DMS114 treated with DMSO at 0.1 percent for 48 hours (cell line): ENCODE measurements around the gene RBM45.
"Not testable (repeated sequence)": the region's sequence is repeated elsewhere in the genome, so short reads cannot be mapped to it uniquely, and the experiment has no call there.

ENCODE experiments used
- DNase-seq: peaks from one replicate; lab custom pipeline; 2025; ENCODE audit not compliant: unreplicated experiment; lab: John Stamatoyannopoulos, UW

RBM45 gene, protein sequence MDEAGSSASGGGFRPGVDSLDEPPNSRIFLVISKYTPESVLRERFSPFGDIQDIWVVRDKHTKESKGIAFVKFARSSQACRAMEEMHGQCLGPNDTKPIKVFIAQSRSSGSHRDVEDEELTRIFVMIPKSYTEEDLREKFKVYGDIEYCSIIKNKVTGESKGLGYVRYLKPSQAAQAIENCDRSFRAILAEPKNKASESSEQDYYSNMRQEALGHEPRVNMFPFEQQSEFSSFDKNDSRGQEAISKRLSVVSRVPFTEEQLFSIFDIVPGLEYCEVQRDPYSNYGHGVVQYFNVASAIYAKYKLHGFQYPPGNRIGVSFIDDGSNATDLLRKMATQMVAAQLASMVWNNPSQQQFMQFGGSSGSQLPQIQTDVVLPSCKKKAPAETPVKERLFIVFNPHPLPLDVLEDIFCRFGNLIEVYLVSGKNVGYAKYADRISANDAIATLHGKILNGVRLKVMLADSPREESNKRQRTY

DNA sequence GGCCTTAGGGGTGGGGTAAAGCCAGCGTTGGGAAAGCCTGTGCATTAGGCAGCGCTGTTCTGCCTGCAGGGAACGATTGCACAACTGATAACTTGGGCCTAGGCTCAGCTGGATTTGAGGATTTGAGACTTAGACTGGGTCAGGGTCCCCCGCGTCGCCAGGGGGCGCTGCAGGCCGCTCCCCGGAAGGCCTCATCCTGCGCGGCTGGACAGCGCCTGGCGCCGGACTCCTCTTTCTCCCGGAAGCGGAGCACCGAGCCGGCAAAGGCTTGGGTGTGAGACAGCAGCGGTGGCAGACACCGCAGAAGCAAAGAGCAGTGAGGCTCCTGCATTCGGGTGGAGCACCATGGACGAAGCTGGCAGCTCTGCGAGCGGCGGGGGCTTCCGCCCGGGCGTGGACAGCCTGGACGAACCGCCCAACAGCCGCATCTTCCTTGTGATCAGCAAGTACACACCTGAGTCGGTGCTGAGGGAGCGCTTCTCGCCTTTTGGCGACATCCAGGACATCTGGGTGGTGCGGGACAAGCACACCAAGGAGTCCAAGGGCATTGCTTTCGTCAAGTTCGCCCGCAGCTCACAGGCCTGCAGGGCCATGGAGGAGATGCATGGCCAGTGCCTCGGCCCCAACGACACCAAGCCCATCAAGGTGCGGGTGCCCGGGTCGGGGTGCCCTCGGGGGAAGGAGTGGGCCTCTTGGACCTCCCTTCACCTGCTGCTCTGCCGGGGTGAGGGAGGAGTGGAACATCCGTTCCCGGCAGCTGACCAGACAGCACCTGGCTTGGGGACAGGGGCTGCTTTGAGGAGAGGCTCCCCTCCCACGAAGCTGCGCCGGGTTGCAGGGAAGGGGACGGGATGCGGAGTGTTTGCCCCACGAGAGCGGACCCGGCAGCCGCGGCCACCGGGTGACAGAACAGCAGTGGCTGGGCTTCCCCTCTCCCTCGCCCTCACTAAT lies at the start of gene RBM45:
Gene RBM45 (plus strand): TSS at position 236 of the 951 bp plus-strand sequence. CDS start 110 bp downstream, at position 346.
- peak; percentile 66 for DNase-seq

DNA sequence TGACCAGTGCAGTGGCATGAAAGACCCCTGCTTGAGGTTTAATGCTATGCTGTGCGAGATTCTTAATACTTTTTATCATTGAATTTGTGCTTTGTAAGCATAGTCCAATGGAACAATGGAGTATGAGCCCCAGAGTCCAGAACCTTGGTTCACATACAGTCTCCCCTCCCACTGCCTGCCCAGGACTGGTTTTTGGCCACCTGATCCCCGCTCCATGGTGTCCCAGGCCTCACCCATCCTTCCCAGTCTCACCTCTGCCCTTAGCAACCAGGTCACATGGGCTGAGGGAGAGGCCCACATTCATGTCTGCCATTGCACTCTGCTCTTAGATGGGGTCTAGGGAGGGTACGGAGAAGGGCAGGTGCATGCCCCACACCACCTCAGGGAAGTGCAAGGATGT lies 45.9 kb upstream of the RBM45 start:
- no peak for DNase-seq

DNA sequence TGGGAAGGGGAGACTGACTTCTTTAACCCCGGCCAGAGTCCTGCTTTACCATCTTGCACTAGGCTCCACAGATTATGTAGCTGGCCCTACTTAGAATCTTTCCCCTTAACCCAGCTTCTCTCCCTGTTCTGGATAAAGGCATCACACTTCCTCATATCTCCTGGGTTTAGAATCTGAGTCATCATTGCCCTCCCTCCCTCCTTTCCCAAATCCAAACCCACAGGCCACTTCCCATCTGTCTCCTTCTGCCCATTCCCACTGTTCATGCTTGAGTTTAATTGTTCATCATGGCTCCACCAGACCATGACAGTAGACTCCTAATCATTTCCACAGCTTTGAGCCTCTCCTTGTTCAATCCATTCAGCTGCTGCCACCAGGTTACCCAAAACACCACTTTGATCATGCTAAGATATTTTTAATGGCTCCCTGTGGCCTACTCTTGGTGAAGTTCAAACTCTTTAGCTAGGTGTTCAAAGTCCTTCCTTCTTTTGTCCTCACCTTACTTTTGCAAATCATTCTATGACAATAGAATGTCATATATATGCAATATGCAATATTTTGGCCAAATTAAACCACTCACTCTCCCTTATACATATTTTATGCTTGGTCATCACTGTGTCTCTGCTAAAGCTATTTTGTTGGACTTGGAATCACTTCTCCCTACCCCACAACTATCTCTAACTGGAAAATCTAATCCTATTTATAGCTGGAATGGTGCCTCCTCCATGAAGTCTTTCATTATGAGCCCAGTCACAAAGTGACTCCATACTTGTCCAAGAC lies 45.2 kb upstream of the RBM45 start:
- DNase-seq: no peak

DNA sequence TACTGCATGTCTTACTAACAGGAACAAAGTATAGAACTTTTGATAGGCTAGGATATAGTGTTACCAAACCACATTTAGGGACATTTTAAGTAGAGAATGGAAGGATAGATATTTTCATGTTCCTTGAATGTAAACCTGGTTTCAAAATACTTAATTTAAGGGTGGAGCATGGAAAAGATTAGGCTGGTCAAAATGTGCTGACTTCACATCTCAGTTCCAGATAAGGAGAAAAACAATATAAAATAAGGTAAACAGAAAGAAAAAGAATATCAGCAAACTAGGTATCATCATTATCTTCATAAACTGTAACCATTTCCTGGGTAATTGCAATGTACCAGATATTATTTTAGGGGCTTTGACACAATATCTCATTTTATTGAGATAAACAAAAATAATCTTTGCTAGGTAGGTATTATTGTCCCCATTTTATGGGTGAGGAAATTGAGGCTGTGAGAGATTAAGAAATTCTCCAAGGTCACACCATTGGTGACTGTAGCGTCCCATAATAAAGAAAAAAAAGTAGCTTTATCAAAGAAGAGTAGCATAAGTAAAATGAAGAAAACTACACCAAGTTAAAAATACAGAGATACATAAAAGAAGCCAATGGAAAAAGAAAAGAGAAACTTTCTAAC lies 43.3 kb upstream of the RBM45 start:
- no peak for DNase-seq

DNA sequence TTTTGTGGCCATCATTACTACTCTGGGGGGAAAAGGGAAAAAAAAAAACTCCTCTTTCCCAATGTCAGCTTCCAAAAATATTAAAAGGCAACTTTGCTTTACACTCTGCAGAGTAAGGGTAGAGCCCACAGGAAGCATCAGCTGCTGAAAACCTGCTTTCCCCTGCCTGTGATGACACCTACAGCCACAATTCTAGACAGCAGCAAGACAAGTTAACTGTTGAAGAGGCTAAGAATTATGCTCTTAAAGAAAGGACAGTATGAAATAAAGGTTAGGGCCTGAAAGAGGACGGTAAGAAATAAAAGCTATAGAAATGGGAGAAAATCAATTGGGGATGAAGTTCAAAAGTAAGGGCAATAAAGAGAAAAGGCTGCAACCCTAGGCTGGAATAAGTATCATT lies 42.7 kb upstream of the RBM45 start:
- no peak for DNase-seq

DNA sequence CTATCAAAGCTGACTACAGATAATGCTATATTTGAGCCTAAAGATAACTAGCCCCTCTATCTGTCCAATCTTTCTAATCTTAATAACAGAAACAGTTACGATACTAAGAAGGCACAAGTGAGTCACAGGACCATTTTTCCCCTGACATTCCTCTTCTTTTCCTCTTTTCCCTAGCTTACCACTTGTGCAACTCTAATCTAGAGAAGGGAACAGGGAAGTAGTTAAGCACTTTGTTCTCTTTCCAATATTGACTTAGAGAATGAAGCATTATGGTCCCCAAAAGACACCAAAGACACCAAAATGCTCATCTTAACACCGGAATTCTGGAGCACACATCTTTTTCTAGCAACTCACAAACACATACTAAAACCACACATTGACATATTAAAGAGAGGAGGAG lies 41.4 kb upstream of the RBM45 start:
- no peak for DNase-seq

DNA sequence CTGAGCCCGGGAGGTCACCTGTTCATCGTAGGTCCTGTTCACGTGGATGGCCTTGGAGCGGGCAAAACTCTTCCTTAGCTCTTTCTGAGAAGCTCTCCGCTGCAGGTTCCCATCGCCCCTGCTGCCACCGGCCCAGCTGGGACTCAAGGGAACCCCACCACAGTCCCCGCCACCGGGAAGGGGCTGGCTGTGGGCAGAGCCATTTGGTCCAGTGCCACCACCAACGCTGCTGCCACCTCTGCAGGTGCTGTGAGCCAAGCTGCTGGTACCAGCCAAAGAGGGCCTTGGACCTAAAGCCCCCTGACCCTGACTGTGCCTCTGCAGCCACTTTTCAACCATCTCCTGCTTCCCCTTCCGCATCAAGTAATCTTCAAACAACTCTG lies 40.2 kb upstream of the RBM45 start:
- DNase-seq: no peak

DNA sequence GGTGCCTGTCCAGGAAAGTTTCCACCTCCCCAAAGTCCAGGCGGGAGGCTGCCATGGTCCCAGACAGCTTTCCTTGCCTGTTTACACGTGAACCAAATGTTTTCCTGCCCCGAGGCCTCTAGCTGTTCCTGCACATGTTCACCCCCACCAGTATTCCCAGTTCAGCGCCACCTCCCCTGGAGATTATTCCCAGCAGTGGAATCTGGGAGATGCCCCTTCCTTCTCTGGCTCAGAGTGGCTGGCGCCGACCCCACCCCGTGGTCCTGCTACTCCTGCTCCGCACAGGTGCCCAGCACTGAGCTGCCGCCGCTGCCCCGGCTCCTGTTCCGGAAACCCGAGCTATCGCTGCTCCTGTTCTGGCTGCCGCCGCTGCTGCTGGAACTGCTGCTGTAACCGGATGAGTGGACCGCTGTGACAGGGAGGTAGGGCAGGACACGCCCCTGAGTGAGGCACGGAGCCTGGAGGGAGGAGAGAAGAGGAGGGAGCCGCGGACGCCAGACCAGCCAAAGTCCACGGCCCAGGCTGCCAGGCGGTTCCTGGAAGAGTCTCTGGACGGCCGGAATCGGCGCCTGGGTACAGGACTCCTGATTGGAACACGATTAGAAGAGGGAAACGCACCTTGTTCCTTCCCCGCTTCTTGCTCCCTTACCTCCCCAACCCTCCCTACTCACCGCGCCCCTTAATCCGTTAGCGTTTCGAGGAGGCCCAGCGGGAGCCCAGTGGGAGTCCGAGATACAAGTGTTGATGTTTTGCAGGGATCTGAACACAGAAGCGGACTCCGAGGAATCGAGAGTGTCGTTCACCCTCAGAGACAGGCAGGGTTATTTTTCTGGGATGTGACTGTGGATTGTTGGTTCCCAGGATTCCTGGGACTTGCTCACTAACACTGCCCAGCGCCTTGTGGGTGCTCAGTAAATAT lies 39.6 kb upstream of the RBM45 start, which contains the start of gene PDE11A:
Gene PDE11A (minus strand): TSS at position 395 of the 919 bp plus-strand sequence. CDS start 340 bp downstream, at position 55.
- no peak for DNase-seq

DNA sequence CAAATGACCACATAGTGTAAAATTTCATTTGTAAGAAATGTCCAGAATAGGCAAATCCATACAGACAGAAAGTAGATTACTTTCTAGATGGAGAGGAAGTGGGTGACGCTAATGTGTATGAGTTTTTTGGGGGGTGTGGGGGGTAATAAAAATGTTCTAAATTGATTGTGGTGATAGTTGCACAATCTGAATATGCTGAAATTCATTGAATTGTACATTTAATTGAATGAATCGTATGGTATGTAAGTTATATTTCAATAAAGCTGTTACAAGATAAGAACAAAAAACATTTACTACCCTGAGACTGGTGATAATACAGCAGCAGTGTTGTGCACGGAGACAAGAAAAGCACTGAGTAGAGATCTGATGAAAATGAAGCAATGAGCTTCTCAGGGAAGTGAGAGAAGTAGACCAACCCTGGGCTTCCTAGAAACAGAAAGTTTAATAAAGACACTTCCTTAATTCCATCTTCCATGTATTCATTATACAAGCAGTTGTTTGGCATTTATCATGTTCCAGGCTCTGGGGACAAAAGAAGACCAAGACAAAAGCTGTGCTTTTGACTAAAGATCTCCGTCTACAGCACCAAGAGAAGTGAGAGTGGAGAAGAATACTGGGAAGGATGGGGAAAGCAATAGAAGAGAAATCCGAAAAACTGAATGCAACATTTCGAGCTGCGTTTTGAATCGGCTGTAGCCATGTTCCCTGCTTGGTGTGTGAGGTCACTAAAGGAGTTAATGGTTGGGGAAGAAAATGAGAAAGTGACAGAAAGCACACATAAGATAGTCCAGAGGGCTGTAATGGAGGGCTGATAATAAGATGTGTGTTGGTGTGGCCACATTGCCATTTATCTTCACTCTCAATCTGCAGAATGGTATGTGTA lies 37.9 kb upstream of the RBM45 start:
- DNase-seq: no peak

DNA sequence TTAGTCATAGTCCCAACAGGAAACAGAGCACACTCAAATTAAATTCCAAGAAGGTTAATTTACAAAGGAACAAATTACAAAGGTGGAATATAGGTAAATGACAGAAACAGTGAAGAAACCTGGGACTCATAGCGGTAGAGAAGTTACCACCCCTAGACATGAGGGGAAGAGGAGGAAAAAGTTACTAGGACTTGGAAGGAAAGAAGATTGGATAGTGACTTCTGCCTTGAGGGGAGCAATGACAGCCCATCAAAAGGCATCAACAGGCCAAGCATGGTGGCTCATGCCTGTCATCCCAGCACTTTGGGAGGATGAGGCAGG lies 37.3 kb upstream of the RBM45 start:
- no peak for DNase-seq

DNA sequence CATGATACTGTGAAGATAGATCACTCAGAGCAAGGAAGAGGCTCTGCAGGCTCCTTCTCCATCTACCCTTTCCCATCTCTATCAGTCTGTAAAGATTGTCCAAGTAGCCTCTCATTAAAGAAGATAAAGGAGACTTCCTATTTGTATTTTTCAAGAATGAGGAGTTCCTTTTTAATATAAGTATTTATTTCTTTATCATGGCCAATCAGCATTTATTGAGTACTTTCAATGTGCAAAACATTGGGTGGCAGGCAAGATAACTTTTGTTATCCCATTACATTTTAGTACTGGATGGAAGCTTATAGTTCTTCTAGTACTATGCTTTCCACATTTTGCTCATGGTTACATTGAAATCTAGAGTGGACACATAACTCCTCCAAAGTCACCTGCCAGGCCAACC lies 36.1 kb upstream of the RBM45 start:
- no peak for DNase-seq

DNA sequence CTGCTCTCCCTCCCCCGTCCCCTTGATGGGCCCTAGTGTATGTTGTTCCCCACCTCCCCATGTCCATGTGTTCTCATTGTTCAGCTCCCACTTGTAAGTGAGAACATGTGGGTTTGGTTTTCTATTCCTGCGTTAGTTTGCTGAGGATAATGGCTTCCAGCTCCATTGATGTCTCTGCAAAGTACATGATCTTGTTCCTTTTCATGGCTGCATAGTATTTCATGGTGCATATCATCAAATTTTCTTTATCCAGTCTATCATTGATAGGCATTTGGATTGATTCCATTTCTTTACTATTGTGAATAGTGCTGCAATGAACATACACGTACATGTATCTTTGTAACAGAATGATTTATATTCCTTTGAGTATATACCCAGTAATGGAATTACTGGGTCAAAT lies 33.0 kb upstream of the RBM45 start:
- DNase-seq: not testable (repeated sequence)

DNA sequence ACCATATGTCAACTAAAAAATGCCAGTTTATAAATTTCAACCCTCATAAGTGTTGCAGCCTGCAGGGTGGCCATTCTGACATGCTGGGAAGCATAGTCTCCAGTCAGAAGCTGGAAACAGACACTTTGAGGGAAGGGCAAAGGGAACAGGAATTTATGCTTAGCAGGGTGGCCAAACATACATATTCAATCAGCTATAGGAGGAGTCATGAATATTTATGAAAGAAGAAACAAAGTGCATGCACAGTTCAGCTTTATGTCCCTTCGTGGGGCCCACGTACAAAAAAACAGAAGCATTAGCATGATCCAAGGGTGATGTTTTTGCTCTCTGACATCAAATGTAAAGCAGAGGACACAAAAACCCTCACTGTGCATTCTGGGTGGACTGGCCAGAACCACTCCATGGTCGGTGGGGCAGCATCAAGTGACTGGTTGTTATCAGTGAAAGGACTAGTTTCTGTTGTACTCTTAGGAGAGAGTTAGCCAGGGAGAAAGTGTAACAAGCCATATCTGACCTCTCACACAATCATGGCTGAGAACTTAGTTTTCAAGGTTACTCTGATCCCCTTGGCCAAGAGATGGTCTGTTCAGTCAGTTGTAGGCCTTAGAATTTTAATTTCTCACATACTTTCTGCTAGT lies 29.7 kb upstream of the RBM45 start:
- DNase-seq: no peak

DNA sequence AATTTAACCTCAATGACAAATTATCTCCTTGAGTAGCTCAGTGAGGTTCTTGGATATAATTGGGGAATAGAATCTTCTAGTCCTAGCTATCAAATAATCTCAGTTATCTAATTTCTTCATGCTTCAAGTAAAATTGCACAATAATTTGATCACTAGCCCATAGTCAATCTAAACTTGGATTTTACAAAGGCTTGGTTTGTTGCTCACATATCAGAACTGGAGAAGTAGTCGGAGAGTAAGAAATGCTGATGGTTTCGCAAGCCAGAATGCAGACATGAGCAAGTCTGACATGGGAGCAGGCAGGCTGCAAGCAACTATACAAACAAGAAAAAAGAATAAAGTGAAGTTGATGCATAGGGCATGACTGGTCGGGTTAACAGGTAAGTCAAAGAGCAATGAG lies 28.0 kb upstream of the RBM45 start:
- DNase-seq: no peak

DNA sequence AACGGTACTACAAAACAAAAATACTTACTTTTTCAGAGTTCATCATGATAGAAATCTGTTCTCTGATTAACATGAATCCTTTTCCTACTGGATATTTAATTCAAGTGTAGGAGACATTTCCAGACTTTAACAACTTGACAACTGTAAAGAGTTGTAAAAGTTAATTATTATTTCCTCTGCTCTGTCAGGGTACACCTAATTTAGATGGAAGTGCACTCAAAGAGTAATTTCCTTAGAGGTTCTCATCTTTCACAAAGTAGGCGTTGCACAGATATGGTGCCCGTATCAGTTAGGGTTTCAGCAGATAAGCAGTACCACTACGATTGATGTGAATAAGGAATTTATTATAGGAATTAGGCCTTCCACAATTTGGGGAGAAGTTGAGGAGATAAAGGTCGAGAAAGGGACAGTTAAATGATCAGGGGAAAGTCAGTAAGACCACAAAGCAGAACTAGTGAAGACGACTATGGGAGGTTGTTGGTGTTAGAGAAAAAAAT lies 23.4 kb upstream of the RBM45 start:
- DNase-seq: no peak

DNA sequence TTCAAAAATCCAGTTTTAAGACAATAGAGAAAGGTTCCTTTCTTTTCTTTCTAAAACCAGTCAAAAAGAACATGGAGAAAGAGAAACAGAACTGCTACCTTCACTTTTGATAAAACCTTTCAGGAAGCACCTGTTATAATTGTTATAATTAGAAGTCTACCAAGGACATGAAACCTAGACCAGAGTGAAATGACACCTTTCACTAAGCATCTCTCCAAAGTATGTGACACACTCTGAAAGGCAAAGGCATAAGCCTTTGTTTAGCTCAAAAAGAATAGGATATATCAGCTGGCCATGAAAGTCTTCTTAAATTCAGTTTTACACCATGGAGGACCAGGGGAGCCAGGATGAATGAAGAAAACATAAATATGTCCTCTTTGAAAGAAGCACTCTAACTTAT lies 18.8 kb upstream of the RBM45 start:
- no peak for DNase-seq

DNA sequence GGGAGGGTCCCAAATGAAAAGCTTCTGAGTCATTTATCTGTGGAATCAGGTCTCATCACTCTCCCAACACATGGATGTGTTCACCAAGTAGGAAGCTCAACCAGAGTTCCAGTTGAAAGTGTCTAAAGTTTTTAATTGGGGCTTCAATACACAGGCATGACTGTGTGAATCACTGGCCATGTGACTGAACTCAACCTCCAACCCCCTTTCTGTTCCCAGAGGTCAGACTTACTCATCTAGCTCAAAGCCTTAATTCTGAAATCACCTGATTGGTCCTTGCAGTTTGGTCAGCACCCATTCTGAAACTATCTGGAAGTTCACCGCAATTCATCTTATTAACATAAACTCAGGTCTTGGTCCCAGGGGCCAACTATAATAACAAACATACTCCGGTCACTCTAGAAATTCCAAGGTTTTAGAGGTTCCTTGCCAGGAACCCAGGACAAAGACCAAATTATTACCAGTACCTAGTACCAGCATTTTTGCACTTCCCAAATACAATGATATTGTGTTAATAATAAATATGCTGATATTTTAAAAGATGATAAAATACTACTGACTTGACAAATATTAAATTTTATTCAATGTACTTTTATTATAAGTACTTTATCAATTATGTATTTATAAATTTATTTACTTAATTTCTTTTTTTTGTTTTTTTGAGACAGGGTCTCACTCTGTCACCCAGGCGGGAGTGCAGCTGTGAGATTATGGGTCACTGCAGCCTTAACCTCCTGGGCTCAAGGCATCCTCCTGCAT lies 10.7 kb upstream of the RBM45 start:
- DNase-seq: no peak
